Vagina (tissue), 2 donors: ENCODE measurements around the gene MED12L. TPM values are rescaled to one million over a fixed set of nuclear protein-coding genes. Genes with fewer than 3 reads are reported as not detected.

Source experiments
- DNase-seq, 2 donors: peaks; one replicate each; pipeline ENCODE4 v3.0.0-alpha.2; 2017; ENCODE audit errors: extremely low spot score in 2 of 2
- H3K27ac ChIP-seq: fragments of 200-600 bp; sonication (generic); one replicate; pipeline ENCODE4 v1.5.1; 2019
- H3K27me3 ChIP-seq: fragments of 200-600 bp; sonication (generic); one replicate; pipeline ENCODE4 v1.5.1; 2019
- H3K36me3 ChIP-seq, 2 donors: fragments of 200-600 bp; sonication (generic); one replicate each; pipeline ENCODE4 v1.5.1; 2017 to 2019
- H3K4me1 ChIP-seq: fragments of 200-600 bp; sonication (generic); one replicate; pipeline ENCODE4 v1.5.1; 2019
- H3K4me3 ChIP-seq, 2 donors: fragments of 200-600 bp; sonication (generic); 1 replicate in 1 of 2; 2 replicates in 1 of 2; pipeline ENCODE4 v1.5.1; 2016 to 2019
- H3K9me3 ChIP-seq: fragments of 200-600 bp; sonication (generic); one replicate; pipeline ENCODE4 v1.5.1; 2019
- POLR2A ChIP-seq, 2 donors: fragments of 450-650 bp; IDR thresholded peaks; one replicate each; pipeline ENCODE4 v1.6.1; 2017; ENCODE audit warnings: antibody characterized with exemption in 2 of 2, mild to moderate bottlenecking in 2 of 2, moderate library complexity in 2 of 2
- POLR2AphosphoS5 ChIP-seq, 2 donors: sonication (generic); formaldehyde crosslinking; IDR thresholded peaks; one replicate each; pipeline ENCODE4 v1.9.0; 2017; ENCODE audit warnings: antibody characterized with exemption in 2 of 2, mild to moderate bottlenecking in 2 of 2, low read depth in 1 of 2; ENCODE audit not compliant: insufficient read depth in 1 of 2
- intact Hi-C: fragments of 100-400 bp; cut with DNase I; formaldehyde crosslinking; loops from one replicate; pipeline ENCODE4 v1.15.1; 2023
- total RNA-seq: library from RNA; depleted of rRNA; stranded (reverse); fragments of >200 nt; gene quantifications from one replicate; pipeline ENCODE4 v1.2.3, GENCODE V29; 2016
- TF ChIP-seq, protein P1 (sequence below), 3 experiments: fragments of 450-650 bp in 2 of 3; fragments of 200-600 bp in 1 of 3; sonication (generic) in 1 of 3; IDR thresholded peaks; one replicate each; pipeline ENCODE4 v1.5.1; 2017 to 2019; ENCODE audit warnings: antibody characterized with exemption in 3 of 3, mild to moderate bottlenecking in 2 of 3, moderate library complexity in 2 of 3

The MED12L gene
- total RNA-seq, 1 donor from 2014 or later: 1.7 TPM

DNA sequence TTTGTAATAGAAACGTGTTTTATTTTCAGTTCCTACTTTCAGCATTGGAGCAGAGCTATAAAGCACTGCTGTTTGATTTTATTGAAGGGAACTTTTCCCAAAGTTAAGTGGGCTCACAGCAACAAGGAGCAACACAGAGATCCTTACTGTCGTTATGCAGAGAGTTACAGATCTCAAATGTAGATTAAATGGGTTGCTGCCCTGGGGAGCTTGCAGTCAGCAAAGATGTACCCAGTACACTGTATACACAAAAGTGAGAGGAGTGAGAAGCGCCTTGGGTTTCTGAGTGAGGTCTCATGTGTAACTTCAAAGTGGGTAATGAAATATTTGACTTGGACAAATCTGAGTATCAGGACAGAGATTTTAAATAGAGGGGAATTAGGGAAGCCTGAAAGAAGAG lies 47.7 kb downstream of the MED12L start:
- no peak overlapping the region for H3K27ac ChIP-seq
- intact Hi-C loops: no loop called here
- TF ChIP-seq POLR2A (IDR thresholded peaks at IDR 0.05) (no peak), POLR2AphosphoS5 (IDR thresholded peaks at IDR 0.05; ENCODE audit: insufficient read depth in 1 of 2, low read depth in 1 of 2) (no peak)
- TF ChIP-seq, protein P1, sequence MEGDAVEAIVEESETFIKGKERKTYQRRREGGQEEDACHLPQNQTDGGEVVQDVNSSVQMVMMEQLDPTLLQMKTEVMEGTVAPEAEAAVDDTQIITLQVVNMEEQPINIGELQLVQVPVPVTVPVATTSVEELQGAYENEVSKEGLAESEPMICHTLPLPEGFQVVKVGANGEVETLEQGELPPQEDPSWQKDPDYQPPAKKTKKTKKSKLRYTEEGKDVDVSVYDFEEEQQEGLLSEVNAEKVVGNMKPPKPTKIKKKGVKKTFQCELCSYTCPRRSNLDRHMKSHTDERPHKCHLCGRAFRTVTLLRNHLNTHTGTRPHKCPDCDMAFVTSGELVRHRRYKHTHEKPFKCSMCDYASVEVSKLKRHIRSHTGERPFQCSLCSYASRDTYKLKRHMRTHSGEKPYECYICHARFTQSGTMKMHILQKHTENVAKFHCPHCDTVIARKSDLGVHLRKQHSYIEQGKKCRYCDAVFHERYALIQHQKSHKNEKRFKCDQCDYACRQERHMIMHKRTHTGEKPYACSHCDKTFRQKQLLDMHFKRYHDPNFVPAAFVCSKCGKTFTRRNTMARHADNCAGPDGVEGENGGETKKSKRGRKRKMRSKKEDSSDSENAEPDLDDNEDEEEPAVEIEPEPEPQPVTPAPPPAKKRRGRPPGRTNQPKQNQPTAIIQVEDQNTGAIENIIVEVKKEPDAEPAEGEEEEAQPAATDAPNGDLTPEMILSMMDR (IDR thresholded peaks at IDR 0.05): no peak

DNA sequence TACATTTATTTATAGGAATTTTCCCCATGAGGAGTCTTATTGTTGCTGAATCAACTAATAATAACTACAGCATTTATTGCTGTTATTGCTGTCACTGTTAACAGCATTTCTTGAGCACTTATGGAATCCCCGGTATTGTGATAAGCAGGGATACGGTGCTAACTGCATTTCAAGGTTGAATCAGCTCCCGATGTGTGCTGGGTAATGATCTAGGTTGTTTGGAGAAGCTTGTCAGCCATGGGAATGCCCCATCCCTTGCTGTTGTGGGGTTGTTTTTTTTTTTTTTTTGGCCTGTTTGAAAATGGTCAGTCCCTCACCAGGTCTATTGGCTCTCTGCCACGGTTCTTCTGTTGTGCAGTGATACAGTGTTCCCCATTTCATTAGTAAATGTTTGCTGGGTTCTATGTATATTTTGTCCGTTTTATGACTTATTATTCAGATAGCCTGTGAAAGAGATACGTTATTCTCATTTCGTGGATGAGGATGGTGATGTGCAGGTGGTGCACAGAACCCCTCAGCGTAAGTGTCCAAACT lies 48.5 kb downstream of the MED12L start:
- Histone ChIP-seq H3K9me3 (peaks cover 6% of the 10 kb centered on the region), H3K4me3 (no peak overlapping the region), H3K4me1 (no peaks in the 10 kb centered on the region), H3K27ac (no peak overlapping the region), H3K27me3 (no peaks in the 10 kb centered on the region), H3K36me3 (no peaks in the 10 kb centered on the region)
- DNase-seq: no peak
- TF ChIP-seq, protein P1 (IDR thresholded peaks at IDR 0.05): no peak
- TF ChIP-seq POLR2AphosphoS5 (IDR thresholded peaks at IDR 0.05; ENCODE audit: insufficient read depth in 1 of 2, low read depth in 1 of 2) (no peak), POLR2A (IDR thresholded peaks at IDR 0.05) (no peak)
- intact Hi-C loops: no loop called here

More for the DNA sequence above, 47.7 kb downstream of the MED12L start:
- no peak for DNase-seq
- H3K4me1 ChIP-seq: no peaks in the 10 kb centered on the region
- no peaks in the 10 kb centered on the region for H3K27me3 ChIP-seq
- no peak overlapping the region for H3K4me3 ChIP-seq
- H3K36me3 ChIP-seq: no peaks in the 10 kb centered on the region
- H3K9me3 ChIP-seq: peaks cover 6% of the 10 kb centered on the region

DNA sequence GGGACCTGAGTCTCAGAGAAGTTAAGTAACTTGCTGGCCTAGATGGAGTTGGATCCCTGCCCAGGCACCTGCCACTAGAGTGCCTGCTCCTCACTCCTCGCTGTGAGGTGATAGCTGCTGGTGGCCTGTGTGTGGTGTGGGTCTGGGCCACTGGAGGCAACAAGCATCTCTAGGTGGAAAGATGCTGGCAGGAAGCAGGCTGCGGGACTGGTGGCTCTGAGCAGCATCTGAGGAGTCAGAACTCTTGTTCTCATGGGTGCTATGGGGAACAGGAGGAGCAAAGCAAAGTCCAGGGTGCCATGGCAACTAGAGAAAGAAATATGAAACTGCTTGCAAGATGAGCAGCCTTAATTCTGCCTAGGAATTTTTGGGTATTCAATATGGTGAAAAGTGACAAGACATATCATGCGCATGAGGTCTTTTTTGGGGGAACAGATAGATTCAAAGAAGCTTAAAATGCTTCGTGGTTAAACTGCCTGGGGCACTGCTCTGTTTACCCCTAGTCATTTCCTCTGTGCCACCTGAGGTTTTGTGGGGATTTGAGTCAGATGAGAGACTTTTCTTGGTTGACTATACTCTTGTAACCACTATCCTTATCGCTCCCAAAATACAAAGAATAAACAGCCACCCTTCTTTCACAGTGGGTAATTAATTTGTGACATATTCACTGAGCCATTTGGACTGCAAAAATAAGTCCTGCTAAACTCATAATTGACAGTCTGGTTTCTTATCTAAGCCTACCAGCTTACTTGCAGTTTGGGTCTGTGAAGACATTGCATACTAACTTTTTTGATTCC lies 50.3 kb downstream of the MED12L start:
- H3K9me3 ChIP-seq: peaks cover 6% of the 10 kb centered on the region
- no peaks in the 10 kb centered on the region for H3K4me1 ChIP-seq
- TF ChIP-seq, protein P1 (IDR thresholded peaks at IDR 0.05): no peak
- no peak for TF ChIP-seq POLR2A (IDR thresholded peaks at IDR 0.05)
- TF ChIP-seq POLR2AphosphoS5 (IDR thresholded peaks at IDR 0.05; ENCODE audit: insufficient read depth in 1 of 2, low read depth in 1 of 2): no peak
- H3K27me3 ChIP-seq: no peaks in the 10 kb centered on the region
- intact Hi-C loops: no loop called here
- no peaks in the 10 kb centered on the region for H3K36me3 ChIP-seq
- H3K27ac ChIP-seq: no peak overlapping the region
- no peak for DNase-seq
- no peak overlapping the region for H3K4me3 ChIP-seq

DNA sequence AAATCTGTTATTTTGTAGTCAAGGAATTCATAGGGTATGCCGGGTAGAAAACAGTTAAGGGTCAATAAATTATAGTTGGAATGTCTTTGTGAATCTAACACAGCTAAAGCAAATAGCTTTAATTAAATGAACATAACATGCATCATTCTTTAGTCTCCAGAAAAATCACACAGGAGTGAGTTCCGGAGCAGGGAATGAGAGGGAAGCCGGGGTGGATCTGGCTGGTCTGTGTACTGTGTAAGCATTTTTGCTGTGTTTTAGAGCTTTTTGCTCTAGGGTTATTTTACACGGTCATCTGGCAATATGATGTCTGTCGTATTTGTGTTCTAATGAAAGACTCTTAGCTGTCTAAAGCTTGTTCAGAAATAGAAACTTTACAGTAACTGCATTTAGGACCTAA lies 57.5 kb downstream of the MED12L start:
- intact Hi-C loops: no loop called here
- no peaks in the 10 kb centered on the region for H3K9me3 ChIP-seq
- no peak for DNase-seq
- TF ChIP-seq, protein P1 (IDR thresholded peaks at IDR 0.05): no peak
- TF ChIP-seq POLR2A (IDR thresholded peaks at IDR 0.05) (no peak), POLR2AphosphoS5 (IDR thresholded peaks at IDR 0.05; ENCODE audit: insufficient read depth in 1 of 2, low read depth in 1 of 2) (no peak)
- H3K27me3 ChIP-seq: no peaks in the 10 kb centered on the region
- peaks cover 12% of the 10 kb centered on the region for H3K4me1 ChIP-seq
- no peak overlapping the region for H3K27ac ChIP-seq
- no peak overlapping the region for H3K4me3 ChIP-seq
- no peaks in the 10 kb centered on the region for H3K36me3 ChIP-seq

DNA sequence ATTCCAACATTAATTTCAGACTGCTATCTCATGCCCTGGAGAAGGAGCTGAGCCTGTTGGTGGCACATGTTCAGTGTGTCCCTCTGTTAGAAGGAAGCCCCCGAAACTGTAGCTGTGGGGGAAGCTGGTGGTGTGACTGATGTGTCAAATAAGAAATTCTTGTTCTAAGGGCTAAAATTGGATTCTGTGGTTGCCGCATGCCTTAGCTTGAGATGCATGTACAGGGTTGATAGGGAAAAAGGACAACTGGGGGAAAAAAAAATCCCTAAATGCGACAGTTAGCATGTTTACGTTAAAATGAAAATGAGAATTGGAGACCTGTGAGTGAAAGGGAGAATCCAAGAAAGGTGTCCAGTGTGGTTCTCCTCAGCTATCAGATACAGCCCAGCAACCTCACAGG lies 58.6 kb downstream of the MED12L start:
- TF ChIP-seq, protein P1 (IDR thresholded peaks at IDR 0.05): no peak
- no peak for TF ChIP-seq POLR2A (IDR thresholded peaks at IDR 0.05)
- TF ChIP-seq POLR2AphosphoS5 (IDR thresholded peaks at IDR 0.05; ENCODE audit: insufficient read depth in 1 of 2, low read depth in 1 of 2): no peak
- DNase-seq: no peak
- Histone ChIP-seq H3K4me1 (peaks cover 12% of the 10 kb centered on the region), H3K27ac (no peak overlapping the region), H3K4me3 (no peak overlapping the region), H3K9me3 (no peaks in the 10 kb centered on the region), H3K27me3 (no peaks in the 10 kb centered on the region), H3K36me3 (no peaks in the 10 kb centered on the region)
- intact Hi-C loops: no loop called here
